GM13976 (cell line): ENCODE data around the gene PDSS1.

Experiments used
- DNase-seq: peaks from one replicate; pipeline ENCODE4 v3.0.0; 2012; ENCODE audit warnings: low spot score
- CTCF ChIP-seq: IDR thresholded peaks from 2 replicates; pipeline ENCODE4 v1.5.1; 2012; ENCODE audit warnings: borderline replicate concordance, mild to moderate bottlenecking; ENCODE audit not compliant: insufficient read depth; ENCODE audit errors: extremely low read depth, missing control alignments, control extremely low read depth
- in situ Hi-C: fragments of 300-500 bp; cut with MboI; formaldehyde crosslinking; loops from one replicate; pipeline ENCODE4 v1.12.0; 2022; ENCODE audit warnings: low sequenced_read_pairs, mixed read lengths, inconsistent platforms; ENCODE audit not compliant: unreplicated experiment

Gene PDSS1

GRCh38 chr10:26741368-26741767, 43.9 kb downstream of the PDSS1 start:
- no peak for TF ChIP-seq CTCF
- in situ Hi-C loops = loop anchor here (10.0 kb wide), 1 partner anchor 113 kb away; no protein-coding TSS in a partner anchor
- no peak for DNase-seq

- DNase-seq = no peak
- no peak for TF ChIP-seq CTCF
- in situ Hi-C loops = loop anchor here (10.0 kb wide), 1 partner anchor 112 kb away; no protein-coding TSS in a partner anchor
Observed at GRCh38 chr10:26743091-26743490, 45.6 kb downstream of the PDSS1 start.

GRCh38 chr10:26743841-26744240, 46.3 kb downstream of the PDSS1 start:
- TF ChIP-seq CTCF = no peak
- in situ Hi-C loops = loop anchor here (10.0 kb wide), 1 partner anchor 111 kb away; no protein-coding TSS in a partner anchor
- DNase-seq = no peak

DNA sequence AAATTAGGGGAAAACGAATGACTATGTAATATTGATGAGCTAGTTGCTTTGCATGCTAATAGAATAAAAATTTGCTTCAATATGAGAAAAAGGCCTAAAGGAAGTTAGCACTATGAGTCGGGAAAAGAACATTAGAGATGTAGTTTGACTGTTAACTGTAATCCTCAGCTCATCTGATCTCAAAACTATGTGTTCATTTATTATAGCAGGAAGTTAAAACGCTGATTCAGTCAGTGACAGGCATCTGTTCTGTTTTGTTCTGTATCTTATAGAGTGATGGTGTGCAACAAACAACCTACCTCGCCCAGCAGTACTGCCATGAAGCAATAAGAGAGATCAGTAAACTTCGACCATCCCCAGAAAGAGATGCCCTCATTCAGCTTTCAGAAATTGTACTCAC, 48.6 kb downstream of the PDSS1 start:
- no peak for DNase-seq
- in situ Hi-C loops = loop anchor here (10.0 kb wide), 1 partner anchor 109 kb away; no protein-coding TSS in a partner anchor
- TF ChIP-seq CTCF = no peak

DNA sequence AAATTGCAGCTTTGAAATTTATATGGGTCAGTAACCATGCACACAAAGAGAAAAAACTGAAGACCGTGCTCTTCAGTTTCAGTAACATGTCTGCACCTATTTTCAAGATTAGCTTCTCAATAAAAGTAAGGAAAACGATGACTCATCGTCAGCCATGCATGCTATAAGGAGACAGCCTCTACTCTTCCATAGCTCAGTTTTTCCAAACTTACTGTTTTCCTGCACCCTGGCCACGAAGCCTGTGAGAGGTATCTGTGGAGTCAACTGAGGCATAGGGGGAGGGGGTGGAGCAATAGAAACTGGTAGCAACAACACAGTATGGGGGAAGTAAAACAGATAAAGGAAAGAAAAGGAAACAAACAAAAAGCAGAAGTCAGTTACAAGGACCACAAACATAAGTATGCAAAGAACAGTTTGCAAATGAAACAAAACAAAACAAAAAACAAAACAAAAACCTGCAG, 58.0 kb downstream of the PDSS1 start:
- DNase-seq = peak; percentile 55

DNA sequence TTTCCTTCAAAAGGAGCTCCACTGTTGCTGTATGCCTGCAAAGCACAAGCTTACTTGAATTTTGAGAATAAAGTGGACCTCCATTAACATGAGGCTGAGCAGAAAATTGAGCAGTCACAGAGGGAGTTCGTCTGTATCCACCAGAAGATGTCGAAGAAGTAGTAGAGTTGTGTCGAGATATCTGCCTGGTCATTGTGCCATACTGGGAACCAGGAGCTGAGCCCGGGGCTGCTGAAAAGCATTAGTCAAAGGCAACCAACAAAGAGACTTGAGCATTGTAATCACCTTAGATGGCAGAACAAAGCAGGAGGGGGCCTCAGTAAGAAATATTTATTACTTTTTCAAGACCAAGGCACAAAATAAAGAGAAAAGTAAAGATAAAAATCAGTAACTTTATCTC, 61.5 kb downstream of the PDSS1 start:
- no peak for DNase-seq
- no peak for TF ChIP-seq CTCF
- in situ Hi-C loops = no loop called here

More for the DNA sequence above, 58.0 kb downstream of the PDSS1 start:
- no peak for TF ChIP-seq CTCF
- in situ Hi-C loops = no loop called here
